Caki2 (cell line): Measurements from ENCODE around the gene LRRFIP1. TPM values are rescaled to one million over a fixed set of nuclear protein-coding genes. Genes with fewer than 3 reads are reported as not detected.

Source experiments
- DNase-seq: peaks from one replicate; pipeline ENCODE4 v3.0.0-alpha.2; 2015; ENCODE audit warnings: low read depth
- in situ Hi-C: cut with HindIII; loops from 2 replicates; pipeline ENCODE4 v1.10.0; 2016; ENCODE audit warnings: low sequenced_read_pairs, low pct_unique_long_range_greater_than_20kb, mixed read lengths
- total RNA-seq: library from RNA; depleted of rRNA; stranded (reverse); fragments of >200 nt; shearing (Covaris generic); gene quantifications from 2 replicates; pipeline ENCODE4 v1.2.3, GENCODE V29; 2014; ENCODE audit warnings: low replicate concordance

LRRFIP1 gene
- total RNA-seq, 1 experiment from 2014 or later: 14.4 TPM

GRCh38 chr2:237614151-237614720, 13.2 kb upstream of the LRRFIP1 start:
- in situ Hi-C loops: no loop called here
- DNase-seq: peak; percentile 55

DNA sequence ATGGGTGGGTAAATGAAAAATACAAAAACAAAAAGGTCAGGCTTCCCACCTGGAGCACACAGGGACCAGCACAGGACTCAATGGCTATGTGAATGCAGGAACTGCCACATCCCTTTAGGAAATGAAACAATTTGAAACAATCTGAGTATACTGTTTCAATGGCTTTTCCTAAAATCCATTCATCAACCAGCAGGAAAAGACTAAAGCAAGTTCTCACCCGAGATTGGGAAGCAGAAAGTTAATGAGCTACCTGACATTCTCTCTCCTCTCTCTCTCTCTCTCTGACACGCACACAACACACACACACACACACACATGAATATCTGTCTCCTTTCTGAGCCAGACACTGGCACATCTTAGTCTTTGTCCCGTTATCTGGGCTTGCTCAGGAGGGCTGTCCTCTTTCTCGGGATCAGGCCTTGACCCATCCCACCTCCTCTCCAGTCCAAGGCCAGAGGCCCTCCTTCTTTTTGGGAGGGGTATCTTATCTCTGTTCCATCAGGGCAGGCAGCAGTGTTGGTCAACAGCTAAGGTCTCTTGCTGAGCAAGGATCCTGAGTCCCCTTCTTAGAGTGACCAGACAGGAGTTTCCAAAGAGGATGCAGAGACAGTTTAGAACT, 11.6 kb upstream of the LRRFIP1 start:
- DNase-seq: no peak
- in situ Hi-C loops: no loop called here

DNA sequence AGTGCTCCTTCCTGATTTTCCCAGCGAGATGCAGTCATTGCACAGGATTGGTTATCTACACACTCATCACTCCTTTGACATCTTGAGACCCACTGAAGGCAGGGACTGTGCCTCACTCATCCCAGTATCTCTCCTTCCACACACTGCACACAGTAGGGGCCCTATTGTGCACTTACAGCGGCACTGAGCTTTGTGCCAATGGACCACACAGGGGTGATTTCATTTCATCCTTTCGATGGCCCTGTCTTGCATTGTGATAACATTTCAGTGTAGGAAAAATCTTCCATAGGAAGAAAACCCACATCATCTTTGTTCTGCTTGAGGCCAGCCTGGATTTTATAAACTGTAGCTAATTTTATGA, 11.0 kb upstream of the LRRFIP1 start:
- in situ Hi-C loops: no loop called here
- DNase-seq: no peak

DNA sequence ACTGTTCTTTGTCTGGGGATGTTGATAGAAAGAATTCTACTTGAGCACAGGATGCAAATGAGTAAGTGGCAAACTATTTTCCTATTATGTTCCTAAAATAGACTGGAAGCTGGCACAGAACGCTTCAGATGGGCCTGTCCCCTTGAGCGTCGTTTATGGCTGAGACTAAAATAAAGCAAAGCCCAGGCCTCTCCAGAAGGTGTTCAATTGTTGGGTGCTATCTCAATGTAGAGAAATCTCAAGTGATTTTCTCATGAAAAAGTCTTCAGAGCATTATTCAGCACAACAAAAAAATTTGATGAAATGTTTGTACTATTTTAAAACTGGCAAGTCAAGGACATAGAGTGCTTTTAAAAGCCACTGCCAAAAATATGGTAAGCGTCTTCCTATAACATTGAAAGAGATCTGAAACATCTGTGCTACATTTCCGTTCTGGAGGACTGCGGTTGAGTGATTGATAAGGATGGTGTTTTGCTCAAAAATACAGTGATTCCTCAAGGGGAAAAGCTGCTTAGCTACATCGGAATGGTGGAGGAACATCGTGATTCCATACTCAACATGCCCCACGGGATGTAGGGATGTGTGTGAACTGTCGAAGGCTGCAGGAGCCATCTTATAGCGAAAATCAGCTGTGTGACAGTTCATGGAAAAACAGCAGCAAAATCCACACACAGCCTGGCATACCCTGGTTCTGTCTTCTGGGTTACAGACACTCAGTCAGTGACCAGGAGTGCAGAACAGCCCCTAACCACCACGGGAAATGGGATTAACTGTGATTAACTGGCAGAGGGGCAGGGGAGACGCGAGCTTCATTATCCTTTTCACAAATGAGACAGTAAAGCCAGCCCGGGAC, 10.4 kb upstream of the LRRFIP1 start:
- DNase-seq: no peak
- in situ Hi-C loops: no loop called here

- in situ Hi-C loops: no loop called here
- DNase-seq: no peak
These were observed 9.8 kb upstream of the LRRFIP1 start for GRCh38 chr2:237617587-237617982.

DNA sequence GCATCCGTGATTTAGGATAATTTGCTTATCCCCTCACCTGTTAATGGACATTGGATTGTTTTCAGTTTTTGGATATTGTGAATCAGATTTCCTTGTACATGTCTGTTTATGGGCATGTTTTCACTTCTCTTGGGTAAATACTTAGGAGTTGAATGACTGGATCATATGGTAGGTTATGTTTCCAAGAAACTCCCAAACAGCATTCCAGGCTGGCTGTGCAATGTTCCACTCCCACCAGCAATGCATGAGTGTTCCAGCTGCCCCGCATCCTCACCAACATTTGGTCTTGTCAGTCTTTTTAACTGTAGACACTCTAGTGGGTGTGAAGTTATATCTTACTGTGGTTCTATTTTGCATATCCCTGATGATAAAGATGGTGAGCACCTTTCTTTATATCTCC, 8.9 kb upstream of the LRRFIP1 start:
- in situ Hi-C loops: no loop called here
- DNase-seq: no peak

- DNase-seq: no peak
- in situ Hi-C loops: no loop called here
These were observed 3.7 kb upstream of the LRRFIP1 start for GRCh38 chr2:237623428-237624403.

DNA sequence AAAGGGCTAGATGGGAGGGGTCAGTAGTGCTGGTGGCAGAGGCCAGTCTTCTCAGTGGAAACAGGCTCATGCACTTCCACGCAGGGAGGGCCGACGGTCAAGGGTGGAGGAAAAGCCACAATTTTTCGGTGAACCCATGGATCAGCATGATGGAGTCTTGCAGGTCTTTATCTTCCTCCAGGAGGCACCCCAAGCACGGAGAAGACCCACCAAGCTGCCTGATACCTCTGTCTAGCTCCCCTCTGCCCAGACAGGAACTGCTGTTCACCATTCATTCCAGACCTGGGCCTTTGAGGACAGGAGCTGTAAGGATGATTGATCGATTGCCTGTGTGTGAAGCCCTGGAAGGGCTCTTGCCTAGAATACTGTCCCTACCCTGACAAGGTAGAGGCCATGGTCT, 2.8 kb upstream of the LRRFIP1 start:
- in situ Hi-C loops: no loop called here
- DNase-seq: no peak

GRCh38 chr2:237625216-237625705, 2.1 kb upstream of the LRRFIP1 start:
- no peak for DNase-seq
- in situ Hi-C loops: no loop called here

GRCh38 chr2:237625777-237626176, 1.6 kb upstream of the LRRFIP1 start:
- in situ Hi-C loops: no loop called here
- DNase-seq: no peak

DNA sequence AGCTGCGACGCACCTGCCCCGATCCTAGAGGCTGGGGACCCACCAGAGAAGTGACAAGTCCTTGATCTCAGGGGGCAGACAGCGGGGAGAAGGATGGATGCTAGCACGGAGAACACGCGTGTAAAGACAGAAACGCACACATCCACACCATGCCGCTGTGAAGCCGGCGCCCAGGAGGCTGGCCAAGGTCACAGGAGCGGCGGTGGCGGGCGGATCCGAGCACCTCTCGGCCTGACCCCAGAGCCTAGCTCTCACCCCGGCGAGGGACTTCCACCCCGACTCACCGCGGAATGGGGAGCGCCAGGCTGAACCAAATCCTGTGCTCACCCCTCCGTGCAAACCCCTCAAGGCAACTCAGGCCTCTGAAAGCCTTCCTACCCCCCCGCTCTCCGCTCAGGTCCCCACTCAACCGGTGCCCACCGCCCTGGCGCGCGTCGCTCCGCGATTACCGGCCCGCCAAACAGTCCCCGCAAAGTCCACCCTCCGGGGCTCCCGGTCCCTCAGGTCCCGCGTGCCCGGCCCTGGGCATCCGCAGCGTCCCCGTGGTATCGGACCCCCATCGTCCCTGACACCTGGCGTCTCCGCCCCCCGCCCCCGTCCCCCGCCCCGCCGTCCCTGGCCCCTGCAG, 460 bp upstream of the LRRFIP1 start:
- in situ Hi-C loops: no loop called here
- DNase-seq: no peak

- in situ Hi-C loops: no loop called here
- DNase-seq: no peak
These were observed 1.1 kb downstream of the LRRFIP1 start for GRCh38 chr2:237628247-237629187.

DNA sequence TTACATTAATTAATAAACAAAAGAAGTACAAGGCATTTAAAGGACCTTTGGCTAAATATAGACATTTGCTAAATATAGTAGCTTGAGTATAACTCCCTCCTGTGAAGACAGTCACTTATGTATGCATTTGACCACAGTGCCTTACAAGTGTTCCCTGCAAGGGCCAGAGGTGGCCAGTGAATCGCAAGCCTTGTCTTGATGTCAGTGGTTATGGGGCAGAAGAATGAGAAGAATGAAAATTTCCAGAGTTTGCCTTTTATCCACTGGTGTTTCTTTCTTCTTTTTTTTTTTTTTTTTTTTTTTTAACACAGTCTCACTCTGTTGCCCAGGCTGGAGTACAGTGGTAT, 1.8 kb downstream of the LRRFIP1 start:
- no peak for DNase-seq
- in situ Hi-C loops: no loop called here

DNA sequence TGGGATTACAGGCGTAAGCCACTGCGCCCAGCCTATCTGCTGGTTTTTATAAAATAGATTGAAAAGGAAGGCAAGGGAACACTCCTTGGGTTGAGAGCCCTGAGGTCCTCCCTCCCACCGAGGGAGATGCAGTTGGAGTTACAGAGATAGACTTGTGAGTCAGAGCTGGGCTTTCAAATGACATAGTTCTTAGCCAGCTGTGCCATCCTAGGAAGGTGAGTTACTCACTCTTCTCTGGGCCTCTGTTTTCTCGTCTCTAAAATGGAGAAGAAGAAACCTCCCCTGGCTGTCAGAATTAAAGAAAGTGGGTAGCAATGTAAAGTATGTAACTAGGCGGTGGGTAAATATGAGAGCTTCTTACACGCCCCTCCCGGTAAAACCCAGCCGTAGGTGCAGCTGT, 2.4 kb downstream of the LRRFIP1 start:
- in situ Hi-C loops: no loop called here
- DNase-seq: peak; percentile 12

DNA sequence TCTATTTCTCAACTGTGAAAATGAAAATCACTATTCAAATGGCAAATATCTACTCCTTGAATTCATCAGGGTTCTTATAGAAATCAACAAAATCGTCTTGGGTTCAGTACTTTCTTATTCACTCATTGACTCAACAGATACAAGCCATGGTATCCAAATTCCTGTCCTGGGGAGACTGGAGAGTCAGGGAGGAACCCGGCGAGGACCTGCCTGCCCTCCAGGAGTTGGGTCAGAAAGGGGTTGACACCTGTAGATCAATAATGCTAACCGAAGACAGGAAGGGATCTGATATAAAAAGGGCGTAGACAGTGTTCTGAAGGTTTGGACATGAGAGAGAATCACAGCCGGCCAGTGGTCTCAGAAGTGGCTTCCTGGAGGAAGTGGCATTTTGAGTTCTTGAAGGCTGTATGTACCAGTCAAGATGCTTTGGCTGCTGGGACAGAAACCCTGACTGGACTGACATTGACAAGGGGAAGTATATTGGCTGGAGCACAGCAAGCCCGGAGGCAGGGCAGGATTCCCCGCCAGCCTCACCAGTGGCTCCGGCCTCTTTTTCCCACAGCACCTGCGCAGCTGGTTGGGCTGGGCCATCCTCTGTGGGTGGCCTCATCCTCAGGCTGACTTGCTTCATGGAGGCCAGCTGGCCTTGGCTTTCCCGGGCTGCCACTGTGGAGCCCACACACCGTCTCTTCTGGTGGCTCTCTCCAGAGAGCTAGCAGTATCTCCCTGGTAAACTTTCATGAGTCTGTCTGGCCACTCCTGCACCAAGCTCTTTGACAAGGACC, 3.0 kb downstream of the LRRFIP1 start:
- in situ Hi-C loops: no loop called here
- no peak for DNase-seq

DNA sequence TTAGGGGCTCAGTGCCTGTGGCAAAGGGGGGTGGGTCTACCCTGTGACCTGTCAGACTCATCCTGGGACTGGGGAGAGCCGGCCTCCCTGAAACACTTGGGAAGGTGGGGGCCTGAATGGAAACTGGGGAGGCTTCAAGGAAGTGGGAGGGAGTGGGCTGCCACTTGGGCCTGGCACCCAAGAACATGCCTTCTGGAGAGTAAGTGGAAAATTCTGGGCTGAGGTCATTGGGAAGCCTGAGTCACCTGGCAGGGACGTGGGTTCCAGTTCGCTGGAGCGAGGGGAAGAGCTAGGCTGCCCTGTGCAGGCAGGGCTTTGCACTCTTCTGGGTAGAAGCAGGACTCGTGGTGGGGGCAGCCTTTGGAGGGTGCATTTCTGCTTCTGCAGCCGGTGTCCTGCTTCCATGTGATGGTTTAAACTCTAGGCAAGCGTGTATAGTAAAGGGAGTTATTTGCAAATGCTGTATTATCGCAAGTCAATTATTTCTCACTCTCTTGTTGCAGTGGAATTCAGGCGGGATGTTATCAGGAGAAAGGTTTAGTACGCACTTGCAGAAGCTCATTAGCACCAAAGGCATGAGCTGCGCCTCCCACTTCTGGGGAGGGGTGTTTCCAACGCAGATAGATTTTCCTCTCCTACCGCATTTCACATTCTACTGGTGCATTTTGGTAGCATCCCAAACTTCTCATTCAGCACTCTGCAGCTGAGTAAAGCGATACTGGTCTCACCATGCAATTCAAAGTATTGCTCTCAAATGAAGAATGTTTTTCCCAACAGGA, 3.8 kb downstream of the LRRFIP1 start:
- peak; percentile 73 for DNase-seq
- in situ Hi-C loops: no loop called here
